ENCODE data around the gene PDE4A. TPM values are rescaled to one million over a fixed set of nuclear protein-coding genes. Genes with fewer than 3 reads are reported as not detected.
"Not testable (repeated sequence)": the region's sequence is repeated elsewhere in the genome, so short reads cannot be mapped to it uniquely, and the experiment has no call there.

Gene PDE4A
- total and polyA plus RNA-seq, 12 donors = 0.28 to 20.4 (median 11.2) TPM

- intact Hi-C loops (cut with DNase I) = loop anchor here in 1 of 2 donors (10.0 kb wide), 1 partner anchor 168 kb away; no protein-coding TSS in a partner anchor
- TF ChIP-seq CTCF (IDR thresholded peaks at IDR 0.05) (no peak), POLR2A (IDR thresholded peaks at IDR 0.05) (no peak)
- H3K4me1 ChIP-seq (replicated peaks in 1 of 2) = peaks cover 14% of the 10 kb centered on the region in 2 donors
- no peak overlapping the region for H3K27ac ChIP-seq
- peaks cover 16% of the 10 kb centered on the region for H3K27me3 ChIP-seq
- H3K36me3 ChIP-seq (replicated peaks in 1 of 2) = no peaks in the 10 kb centered on the region
- DNase-seq = no peak
- H3K4me3 ChIP-seq = no peak overlapping the region
- no peaks in the 10 kb centered on the region for H3K9me3 ChIP-seq (replicated peaks in 1 of 3)
These were observed 13.2 kb upstream of the PDE4A start for GRCh38 chr19:10407096-10407495.

GRCh38 chr19:10408511-10409283 lies 11.6 kb upstream of the PDE4A start:
- H3K27me3 ChIP-seq = peaks cover 16% of the 10 kb centered on the region
- intact Hi-C loops (cut with DNase I) = loop anchor here in 1 of 2 donors (10.0 kb wide), 1 partner anchor 166 kb away; no protein-coding TSS in a partner anchor

GRCh38 chr19:10411224-10411623 lies 9.1 kb upstream of the PDE4A start:
- H3K27me3 ChIP-seq = peaks cover 16% of the 10 kb centered on the region
- DNase-seq; H3K4me1 ChIP-seq (replicated peaks in 1 of 2); H3K27ac ChIP-seq; H3K9me3 ChIP-seq (replicated peaks in 1 of 3); H3K4me3 ChIP-seq; intact Hi-C loops (cut with DNase I); H3K36me3 ChIP-seq (replicated peaks in 1 of 2): not testable (repeated sequence)
- WGBS, 4 donors = 68 to 79% (median 71%) methylated on average over 5 of the region's 5 CpGs

More at GRCh38 chr19:10408511-10409283, 11.6 kb upstream of the PDE4A start:
- peaks cover 8 to 10% of the 10 kb centered on the region in 2 donors for H3K4me1 ChIP-seq (replicated peaks in 1 of 2)
- TF ChIP-seq CTCF (IDR thresholded peaks at IDR 0.05) = no peak
- no peak for TF ChIP-seq POLR2A (IDR thresholded peaks at IDR 0.05)
- no peaks in the 10 kb centered on the region for H3K36me3 ChIP-seq (replicated peaks in 1 of 2)
- peak in 4 of 7 donors; percentile 48 to 68 (median 60) for DNase-seq
- WGBS, 4 donors = 49 to 68% (median 57%) methylated on average over 13 to 18 of the region's 18 CpGs
- no peaks in the 10 kb centered on the region for H3K9me3 ChIP-seq (replicated peaks in 1 of 3)
- H3K27ac ChIP-seq = peak overlapping the region in 2 of 5 donors; percentile 47 to 76
- no peak overlapping the region for H3K4me3 ChIP-seq

GRCh38 chr19:10412257-10412977 lies 7.9 kb upstream of the PDE4A start:
- Histone ChIP-seq H3K4me3 (no peak overlapping the region), H3K27me3 (peaks cover 23% of the 10 kb centered on the region), H3K4me1 (replicated peaks in 1 of 2) (peaks cover 0 to 6% of the 10 kb centered on the region in 2 donors), H3K36me3 (replicated peaks in 1 of 2) (no peaks in the 10 kb centered on the region), H3K9me3 (replicated peaks in 1 of 3) (no peaks in the 10 kb centered on the region), H3K27ac (no peak overlapping the region)
- WGBS, 4 donors = 63 to 74% (median 70%) methylated on average over 13 of the region's 13 CpGs
- no peak for TF ChIP-seq CTCF (IDR thresholded peaks at IDR 0.05)
- TF ChIP-seq POLR2A (IDR thresholded peaks at IDR 0.05) = no peak
- intact Hi-C loops (cut with DNase I) = no loop called here
- no peak for DNase-seq

Measured in adrenal gland (tissue), 12 donors.